ENCODE measurements around the gene NANS.

Gene NANS

DNA sequence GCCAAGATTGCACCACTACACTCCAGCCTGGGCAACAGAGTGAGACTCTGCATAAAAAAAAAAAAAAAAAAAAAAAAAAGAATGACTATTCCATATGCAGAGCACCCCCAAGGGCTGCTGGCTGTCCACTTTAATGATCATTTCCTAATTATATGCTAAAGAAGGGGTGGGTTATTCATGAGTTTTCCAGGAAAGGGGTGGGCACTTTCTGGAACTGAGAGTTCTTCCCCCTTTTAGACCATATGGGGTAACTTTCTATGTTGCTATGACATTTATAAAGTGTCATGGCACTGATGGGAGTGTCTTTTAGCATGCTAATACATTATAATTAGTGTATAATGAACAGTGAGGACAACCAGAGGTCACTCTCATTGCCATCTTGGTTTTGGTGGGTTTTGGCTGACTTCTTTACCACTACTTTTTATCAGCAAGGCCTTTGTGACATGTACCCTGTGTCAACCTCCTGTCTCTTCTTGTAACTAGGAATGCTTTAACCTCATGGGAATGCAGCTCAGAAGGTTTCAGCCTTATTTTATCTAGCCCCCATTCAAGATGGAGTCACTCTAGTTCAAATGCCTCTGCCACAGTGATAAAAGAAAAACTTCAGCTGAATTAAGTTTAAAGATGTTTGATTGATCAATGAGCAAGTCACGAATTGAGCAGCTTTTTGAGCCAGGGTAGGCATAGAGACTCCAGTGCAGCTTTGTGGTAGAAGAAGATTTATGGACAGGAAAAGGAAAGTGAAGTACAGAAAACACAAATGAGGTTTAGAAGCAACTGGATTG, 7.1 kb upstream of the NANS start:
- DNase-seq (ENCODE audit: low read depth), result no peak
- peak overlapping the region; percentile 2 for H3K4me3 ChIP-seq (ENCODE audit: low read depth, low read length)
- TF ChIP-seq, protein P1, sequence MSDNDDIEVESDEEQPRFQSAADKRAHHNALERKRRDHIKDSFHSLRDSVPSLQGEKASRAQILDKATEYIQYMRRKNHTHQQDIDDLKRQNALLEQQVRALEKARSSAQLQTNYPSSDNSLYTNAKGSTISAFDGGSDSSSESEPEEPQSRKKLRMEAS (IDR thresholded peaks at IDR 0.05; ENCODE audit: low read depth, low read length), result no peak
- TF ChIP-seq, protein P2, sequence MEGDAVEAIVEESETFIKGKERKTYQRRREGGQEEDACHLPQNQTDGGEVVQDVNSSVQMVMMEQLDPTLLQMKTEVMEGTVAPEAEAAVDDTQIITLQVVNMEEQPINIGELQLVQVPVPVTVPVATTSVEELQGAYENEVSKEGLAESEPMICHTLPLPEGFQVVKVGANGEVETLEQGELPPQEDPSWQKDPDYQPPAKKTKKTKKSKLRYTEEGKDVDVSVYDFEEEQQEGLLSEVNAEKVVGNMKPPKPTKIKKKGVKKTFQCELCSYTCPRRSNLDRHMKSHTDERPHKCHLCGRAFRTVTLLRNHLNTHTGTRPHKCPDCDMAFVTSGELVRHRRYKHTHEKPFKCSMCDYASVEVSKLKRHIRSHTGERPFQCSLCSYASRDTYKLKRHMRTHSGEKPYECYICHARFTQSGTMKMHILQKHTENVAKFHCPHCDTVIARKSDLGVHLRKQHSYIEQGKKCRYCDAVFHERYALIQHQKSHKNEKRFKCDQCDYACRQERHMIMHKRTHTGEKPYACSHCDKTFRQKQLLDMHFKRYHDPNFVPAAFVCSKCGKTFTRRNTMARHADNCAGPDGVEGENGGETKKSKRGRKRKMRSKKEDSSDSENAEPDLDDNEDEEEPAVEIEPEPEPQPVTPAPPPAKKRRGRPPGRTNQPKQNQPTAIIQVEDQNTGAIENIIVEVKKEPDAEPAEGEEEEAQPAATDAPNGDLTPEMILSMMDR (IDR thresholded peaks at IDR 0.05; ENCODE audit: low read depth, low read length), result no peak
- TF ChIP-seq MYC (IDR thresholded peaks at IDR 0.05; ENCODE audit: low read depth, low read length), result no peak
- TF ChIP-seq POLR2A (IDR thresholded peaks at IDR 0.05; ENCODE audit: extremely low read depth, insufficient read length), result no peak

DNA sequence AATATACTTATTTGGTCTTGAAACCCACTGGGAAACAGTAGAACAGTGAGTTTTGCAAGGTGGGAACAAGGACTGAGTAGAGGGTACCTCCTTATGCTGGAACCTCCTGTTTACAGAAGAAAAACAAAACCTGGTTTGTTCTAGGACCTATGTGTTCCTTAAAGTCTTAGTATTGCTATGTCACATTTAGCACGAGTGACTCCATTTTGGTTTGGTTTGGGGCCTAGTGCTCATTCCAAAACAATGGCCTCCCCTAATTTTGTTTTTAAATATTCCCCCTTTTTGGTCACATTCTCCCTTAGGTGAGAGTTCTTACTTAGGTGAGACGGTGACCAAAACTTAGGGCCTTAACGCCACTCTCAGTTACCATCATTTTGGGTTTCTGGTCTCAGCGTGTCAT, 6.2 kb upstream of the NANS start:
- no peak for DNase-seq (ENCODE audit: low read depth)
- no peak for TF ChIP-seq MYC (IDR thresholded peaks at IDR 0.05; ENCODE audit: low read depth, low read length)
- TF ChIP-seq, protein P2 (IDR thresholded peaks at IDR 0.05; ENCODE audit: low read depth, low read length), result no peak
- TF ChIP-seq POLR2A (IDR thresholded peaks at IDR 0.05; ENCODE audit: extremely low read depth, insufficient read length), result no peak
- TF ChIP-seq, protein P1 (IDR thresholded peaks at IDR 0.05; ENCODE audit: low read depth, low read length), result no peak
- H3K4me3 ChIP-seq (ENCODE audit: low read depth, low read length), result no peak overlapping the region

DNA sequence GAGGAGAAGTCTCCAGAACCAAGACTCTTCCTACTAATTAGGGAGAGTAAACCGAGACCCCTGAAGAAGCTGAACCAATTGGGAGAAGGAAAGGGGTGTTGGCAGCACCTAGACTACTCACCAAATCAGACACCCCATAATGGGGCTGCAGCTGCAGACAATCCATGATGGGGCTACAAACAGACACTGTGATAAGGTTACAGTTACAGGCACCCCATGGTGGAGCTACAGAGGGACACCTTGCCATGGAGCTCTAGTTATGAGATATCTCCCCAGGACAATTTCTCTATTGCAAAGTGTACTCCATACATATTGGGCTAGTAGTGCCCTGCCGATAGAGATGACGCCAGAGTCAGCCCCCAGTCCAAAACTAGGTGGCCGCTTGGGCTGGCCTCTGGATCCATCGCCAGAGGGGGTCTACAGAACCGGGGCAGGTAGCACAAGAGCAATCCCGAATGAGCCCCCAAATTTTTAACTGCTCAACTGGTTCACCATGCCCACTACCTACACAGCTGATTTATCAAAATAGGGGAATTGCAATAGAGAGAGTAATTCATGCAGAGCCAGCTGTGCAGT, 2.1 kb upstream of the NANS start:
- no peak overlapping the region for H3K4me3 ChIP-seq (ENCODE audit: low read depth, low read length)
- DNase-seq (ENCODE audit: low read depth), result no peak
- no peak for TF ChIP-seq MYC (IDR thresholded peaks at IDR 0.05; ENCODE audit: low read depth, low read length)
- TF ChIP-seq, protein P1 (IDR thresholded peaks at IDR 0.05; ENCODE audit: low read depth, low read length), result no peak
- TF ChIP-seq, protein P2 (IDR thresholded peaks at IDR 0.05; ENCODE audit: low read depth, low read length), result no peak
- TF ChIP-seq POLR2A (IDR thresholded peaks at IDR 0.05; ENCODE audit: extremely low read depth, insufficient read length), result no peak

DNA sequence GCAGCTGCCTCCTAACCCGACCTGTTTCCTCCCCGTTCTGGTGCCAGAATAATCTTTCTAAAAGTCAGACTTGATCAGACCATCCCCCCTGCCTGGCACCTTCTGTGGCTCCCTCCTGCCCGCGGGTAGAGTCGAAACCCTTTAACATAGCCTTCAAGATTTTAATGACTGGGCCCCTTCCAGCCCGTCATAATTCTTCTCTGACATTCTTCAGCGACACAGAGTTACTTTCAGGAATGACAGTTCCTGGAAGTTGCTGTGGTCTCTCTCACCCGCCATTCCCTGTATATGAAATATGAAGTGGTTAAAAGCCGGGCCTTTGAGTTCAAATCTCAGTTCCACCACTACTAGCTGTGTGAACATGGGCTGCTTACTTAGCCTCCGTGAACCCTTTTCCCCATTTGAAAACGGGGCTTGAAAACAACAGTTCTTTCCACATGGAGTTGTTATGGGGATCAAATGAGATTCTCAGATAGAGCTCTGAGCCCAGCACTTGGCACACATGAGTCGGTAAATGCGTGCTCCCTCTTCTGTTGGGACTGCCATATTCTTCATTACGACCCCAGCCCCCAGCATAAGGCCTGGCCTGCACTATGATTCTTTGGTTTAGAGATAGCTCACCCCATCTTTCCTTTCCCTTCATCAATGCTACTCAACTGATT, 737 bp downstream of the NANS start:
- TF ChIP-seq POLR2A (IDR thresholded peaks at IDR 0.05; ENCODE audit: extremely low read depth, insufficient read length), result no peak
- TF ChIP-seq, protein P1 (IDR thresholded peaks at IDR 0.05; ENCODE audit: low read depth, low read length), result no peak
- TF ChIP-seq MYC (IDR thresholded peaks at IDR 0.05; ENCODE audit: low read depth, low read length), result no peak
- peak overlapping the region; percentile 89 for H3K4me3 ChIP-seq (ENCODE audit: low read depth, low read length)
- peak; percentile 42 for DNase-seq (ENCODE audit: low read depth)

DNA sequence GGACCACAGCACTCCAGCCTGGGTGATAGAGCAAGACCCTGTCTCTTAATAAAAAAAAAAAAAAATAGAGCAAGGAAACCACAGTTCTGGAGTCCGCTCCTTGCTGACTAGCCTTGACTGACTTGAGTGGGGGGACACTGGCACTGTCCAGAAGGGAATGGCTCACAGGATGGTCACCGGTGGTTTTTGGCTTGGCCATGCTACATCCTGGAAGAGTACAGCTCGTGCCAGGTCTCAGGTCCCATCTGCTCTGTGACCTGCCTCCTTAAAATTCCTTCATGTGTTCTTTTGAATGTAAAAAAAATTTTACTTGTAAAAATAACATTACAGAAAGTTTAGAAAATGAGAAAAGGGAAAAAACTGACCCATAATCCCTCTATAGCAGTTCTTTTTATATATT, 5.6 kb downstream of the NANS start:
- TF ChIP-seq, protein P2 (IDR thresholded peaks at IDR 0.05; ENCODE audit: low read depth, low read length), result no peak
- no peak for TF ChIP-seq POLR2A (IDR thresholded peaks at IDR 0.05; ENCODE audit: extremely low read depth, insufficient read length)
- no peak overlapping the region for H3K4me3 ChIP-seq (ENCODE audit: low read depth, low read length)
- DNase-seq (ENCODE audit: low read depth), result no peak

Measured in NB4 (cell line).